Neural progenitor cell (in vitro differentiated cells): ENCODE data around the gene STC2.

Source experiments
- CTCF ChIP-seq: fragments of 200-600 bp; sonication (generic); IDR thresholded peaks from 2 replicates; pipeline ENCODE4 v1.5.1; 2017; ENCODE audit warnings: antibody characterized with exemption, mild to moderate bottlenecking
- EZH2 ChIP-seq: fragments of 200-600 bp; sonication (generic); IDR thresholded peaks from 2 replicates; pipeline ENCODE4 v1.6.1; 2017; ENCODE audit warnings: antibody characterized with exemption, mild to moderate bottlenecking, moderate library complexity

- TF ChIP-seq EZH2 (no peak), CTCF (no peak)
These were observed 26.4 kb upstream of the STC2 start for GRCh38 chr5:173354645-173355044.
